OCI-LY1 (cell line): Measurements from ENCODE around the gene TTC38.

Experiments
- H2AFZ ChIP-seq: fragments of 200-600 bp; sonication (generic), shearing (Covaris generic); 2 replicates; pipeline ENCODE4 v1.6.0; 2014; ENCODE audit warnings: antibody characterized with exemption, mild to moderate bottlenecking, low read length
- H3F3A ChIP-seq: fragments of 200-600 bp; sonication (generic), shearing (Covaris generic); 2 replicates; pipeline ENCODE4 v1.6.0; 2014; ENCODE audit warnings: mild to moderate bottlenecking, antibody characterized with exemption, low read length, moderate library complexity; ENCODE audit not compliant: insufficient read depth
- H3K27ac ChIP-seq: fragments of 200-600 bp; sonication (generic); 2 replicates; pipeline ENCODE4 v1.5.1; 2014; ENCODE audit warnings: low read length, mixed run types, mild to moderate bottlenecking, low read depth; ENCODE audit not compliant: poor library complexity, severe bottlenecking
- H3K27me3 ChIP-seq: fragments of 200-600 bp; sonication (generic); 2 replicates; pipeline ENCODE4 v1.6.0; 2014; ENCODE audit warnings: antibody characterized with exemption, mild to moderate bottlenecking, low read length, moderate library complexity; ENCODE audit not compliant: insufficient read depth
- H3K36me3 ChIP-seq: fragments of 200-600 bp; sonication (generic); 2 replicates; pipeline ENCODE4 v1.6.1; 2014; ENCODE audit warnings: mild to moderate bottlenecking, antibody characterized with exemption, low read length, moderate library complexity, mixed read lengths; ENCODE audit not compliant: insufficient read depth
- H3K4me1 ChIP-seq: fragments of 200-600 bp; sonication (generic); 2 replicates; pipeline ENCODE4 v1.5.1; 2014; ENCODE audit warnings: mild to moderate bottlenecking, low read length, moderate library complexity; ENCODE audit not compliant: insufficient read depth, severe bottlenecking
- H3K4me2 ChIP-seq: fragments of 200-600 bp; sonication (generic), shearing (Covaris generic); 2 replicates; pipeline ENCODE4 v1.6.1; 2014; ENCODE audit warnings: low read length
- H3K4me3 ChIP-seq: fragments of 200-600 bp; sonication (generic); 2 replicates; pipeline ENCODE4 v1.5.1; 2014; ENCODE audit warnings: low read length, low read depth, mild to moderate bottlenecking, mixed read lengths; ENCODE audit not compliant: poor library complexity, severe bottlenecking
- H3K79me2 ChIP-seq: fragments of 200-600 bp; shearing (Covaris generic); 2 replicates; pipeline ENCODE4 v1.6.1; 2016; ENCODE audit warnings: mixed run types, low read length, mixed read lengths; ENCODE audit not compliant: insufficient read depth
- H3K9ac ChIP-seq: fragments of 200-600 bp; sonication (generic), shearing (Covaris generic); 2 replicates; pipeline ENCODE4 v1.6.1; 2014; ENCODE audit warnings: mild to moderate bottlenecking, low read length, mixed read lengths
- H3K9me2 ChIP-seq: fragments of 200-600 bp; sonication (generic), shearing (Covaris generic); 2 replicates; pipeline ENCODE4 v1.6.1; 2014; ENCODE audit warnings: low read depth, mild to moderate bottlenecking, low read length, mixed read lengths
- H3K9me3 ChIP-seq: fragments of 200-600 bp; shearing (Covaris generic); 2 replicates; pipeline ENCODE4 v1.6.1; 2014; ENCODE audit warnings: low read length, mixed read lengths
- H4K20me1 ChIP-seq: fragments of 200-600 bp; sonication (generic), shearing (Covaris generic); 2 replicates; pipeline ENCODE4 v1.6.0; 2016; ENCODE audit warnings: mild to moderate bottlenecking, low read length; ENCODE audit not compliant: insufficient read depth
- CTCF ChIP-seq: fragments of 200-600 bp; sonication (generic), shearing (Covaris generic); IDR thresholded peaks from 2 replicates; pipeline ENCODE4 v1.5.1; 2017; ENCODE audit warnings: mild to moderate bottlenecking, antibody characterized with exemption, low read length, moderate library complexity, mixed read lengths
- EZH2 ChIP-seq: fragments of 200-600 bp; sonication (generic), shearing (Covaris generic); IDR thresholded peaks from 2 replicates; pipeline ENCODE4 v1.8.0; 2017; ENCODE audit warnings: borderline replicate concordance, mixed run types, mild to moderate bottlenecking, antibody characterized with exemption, low read length, moderate library complexity, mixed read lengths

The TTC38 gene

GRCh38 chr22:46320716-46321386 lies 53.0 kb downstream of the TTC38 start:
- Histone ChIP-seq H3K27ac (no peak overlapping the region), H3F3A (no peaks in the 10 kb centered on the region), H2AFZ (no peak overlapping the region), H3K9ac (no peak overlapping the region), H4K20me1 (no peaks in the 10 kb centered on the region), H3K27me3 (no peaks in the 10 kb centered on the region), H3K4me1 (no peaks in the 10 kb centered on the region), H3K9me3 (no peaks in the 10 kb centered on the region), H3K36me3 (peaks cover 96% of the 10 kb centered on the region), H3K4me3 (no peak overlapping the region), H3K9me2 (no peaks in the 10 kb centered on the region), H3K79me2 (no peaks in the 10 kb centered on the region), H3K4me2 (no peak overlapping the region)
- no peak for TF ChIP-seq EZH2
- no peak for TF ChIP-seq CTCF

DNA sequence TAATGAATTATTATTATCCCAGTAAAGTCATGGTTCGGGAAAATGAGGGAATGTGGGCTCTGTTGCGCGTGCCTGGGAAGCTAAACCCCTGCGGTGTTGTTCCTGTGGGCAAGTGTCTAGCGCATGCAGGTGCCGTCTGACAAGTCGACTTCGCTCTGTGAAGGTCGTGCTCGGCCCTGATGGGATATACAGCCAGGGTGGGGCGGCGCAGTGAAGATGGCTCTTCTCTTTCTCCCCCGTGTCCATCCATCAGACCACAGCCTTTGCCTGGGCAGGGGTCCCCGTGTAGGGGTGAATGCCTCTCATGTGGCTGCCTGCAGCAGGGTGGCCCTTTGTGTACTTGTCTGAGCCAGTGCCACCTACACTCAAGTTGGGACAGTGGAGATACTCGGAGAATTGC lies 54.9 kb downstream of the TTC38 start:
- H3K79me2 ChIP-seq = no peaks in the 10 kb centered on the region
- no peak overlapping the region for H3K9ac ChIP-seq
- H4K20me1 ChIP-seq = no peaks in the 10 kb centered on the region
- no peaks in the 10 kb centered on the region for H3K9me2 ChIP-seq
- no peaks in the 10 kb centered on the region for H3F3A ChIP-seq
- H3K4me2 ChIP-seq = no peak overlapping the region
- no peak for TF ChIP-seq EZH2
- TF ChIP-seq CTCF = no peak
- H2AFZ ChIP-seq = no peak overlapping the region
- H3K27me3 ChIP-seq = no peaks in the 10 kb centered on the region
- no peak overlapping the region for H3K4me3 ChIP-seq
- no peak overlapping the region for H3K27ac ChIP-seq
- peaks cover 95% of the 10 kb centered on the region for H3K36me3 ChIP-seq
- H3K9me3 ChIP-seq = no peaks in the 10 kb centered on the region
- no peaks in the 10 kb centered on the region for H3K4me1 ChIP-seq

GRCh38 chr22:46323162-46323561 lies 55.4 kb downstream of the TTC38 start:
- H3K27ac ChIP-seq = no peak overlapping the region

More at GRCh38 chr22:46323162-46323561, 55.4 kb downstream of the TTC38 start:
- no peaks in the 10 kb centered on the region for H3K27me3 ChIP-seq
- no peak overlapping the region for H2AFZ ChIP-seq
- no peaks in the 10 kb centered on the region for H3K9me3 ChIP-seq
- no peak overlapping the region for H3K4me3 ChIP-seq
- no peaks in the 10 kb centered on the region for H3K9me2 ChIP-seq
- no peaks in the 10 kb centered on the region for H3K79me2 ChIP-seq
- TF ChIP-seq CTCF = no peak
- TF ChIP-seq EZH2 = no peak
- H3K4me1 ChIP-seq = no peaks in the 10 kb centered on the region
- peaks cover 95% of the 10 kb centered on the region for H3K36me3 ChIP-seq
- no peaks in the 10 kb centered on the region for H4K20me1 ChIP-seq
- no peak overlapping the region for H3K9ac ChIP-seq
- no peak overlapping the region for H3K4me2 ChIP-seq
- no peaks in the 10 kb centered on the region for H3F3A ChIP-seq
